Fibroblast of mammary gland (primary cell): Measurements from ENCODE around the gene FBXW8.

Experiments used
- DNase-seq: peaks from one replicate; pipeline ENCODE4 v3.0.0-alpha.2; 2010; ENCODE audit warnings: low read depth
- H3K4me3 ChIP-seq: 2 replicates; pipeline ENCODE4 v1.5.1; 2011; ENCODE audit warnings: low read depth, mild to moderate bottlenecking, low read length, moderate library complexity; ENCODE audit not compliant: control insufficient read depth
- CTCF ChIP-seq: conservative IDR thresholded peaks from 2 replicates; pipeline ENCODE4 v1.5.1; 2011; ENCODE audit warnings: low read depth, low read length, inconsistent platforms; ENCODE audit not compliant: control insufficient read depth, insufficient read depth

The FBXW8 gene

GRCh38 chr12:117040496-117040895, 129.7 kb downstream of the FBXW8 start:
- no peak for TF ChIP-seq CTCF
- no peak for DNase-seq
- H3K4me3 ChIP-seq = no peak overlapping the region

- TF ChIP-seq CTCF = no peak
- H3K4me3 ChIP-seq = no peak overlapping the region
- no peak for DNase-seq
These were observed 131.0 kb downstream of the FBXW8 start for GRCh38 chr12:117041798-117042170.

DNA sequence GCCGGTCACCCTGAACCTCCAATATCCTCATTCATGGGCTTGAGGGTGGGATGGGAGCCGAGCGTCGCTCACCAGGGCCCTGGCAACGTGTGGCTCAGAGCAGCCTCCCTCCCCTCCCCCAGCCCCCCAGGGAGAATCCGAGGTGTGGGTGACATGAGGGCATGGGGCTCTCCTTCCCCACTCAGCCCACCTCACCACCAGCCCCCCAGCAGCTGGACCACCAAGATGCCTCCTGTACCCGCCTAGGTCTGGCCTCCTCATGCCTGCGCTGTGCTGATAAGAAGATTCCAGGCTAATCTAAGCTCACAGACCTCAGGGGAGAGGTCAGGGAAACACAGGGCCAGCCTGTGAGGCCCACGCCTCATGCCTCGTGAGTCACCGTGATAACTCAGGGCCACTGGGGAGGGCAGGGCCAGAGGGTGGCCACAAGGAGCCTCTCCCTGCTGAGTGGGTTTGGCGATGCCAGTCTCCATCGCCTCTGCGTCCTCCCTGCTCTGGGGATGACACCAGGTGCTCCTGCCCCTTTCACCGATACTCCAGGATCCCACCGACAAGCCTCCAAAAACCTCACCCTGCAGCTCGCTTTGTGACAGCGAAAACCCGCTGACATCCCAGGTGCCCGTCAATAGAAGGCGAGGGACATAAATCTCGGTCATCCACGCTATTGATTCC, 131.6 kb downstream of the FBXW8 start:
- H3K4me3 ChIP-seq = no peak overlapping the region
- no peak for DNase-seq
- TF ChIP-seq CTCF = no peak

- TF ChIP-seq CTCF = no peak
- DNase-seq = no peak
- H3K4me3 ChIP-seq = no peak overlapping the region
These were observed 132.1 kb downstream of the FBXW8 start for GRCh38 chr12:117042862-117043261.

GRCh38 chr12:117044311-117044710, 133.6 kb downstream of the FBXW8 start:
- no peak for DNase-seq
- no peak overlapping the region for H3K4me3 ChIP-seq
- no peak for TF ChIP-seq CTCF

DNA sequence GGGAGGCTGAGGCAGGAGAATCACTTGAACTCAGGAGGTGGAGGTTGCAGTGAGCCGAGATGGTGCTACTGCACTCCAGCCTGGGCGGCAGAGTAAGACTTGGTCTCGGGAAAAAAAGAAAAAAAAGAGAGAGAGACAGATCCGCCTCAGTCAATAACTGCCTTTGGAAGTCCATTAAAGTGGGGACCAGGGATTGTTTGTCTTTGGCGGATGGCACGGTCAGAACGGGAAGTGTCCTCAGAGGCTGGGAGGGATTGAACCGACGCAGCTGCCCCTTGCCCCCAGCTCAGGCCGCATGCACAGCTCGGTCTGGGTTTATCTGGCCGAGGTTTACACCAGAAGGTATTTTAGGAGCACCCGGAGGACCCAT, 134.0 kb downstream of the FBXW8 start:
- H3K4me3 ChIP-seq = no peak overlapping the region
- no peak for TF ChIP-seq CTCF
- DNase-seq = no peak
